ENCODE measurements around the gene CCN2. TPM values are rescaled to one million over a fixed set of nuclear protein-coding genes. Genes with fewer than 3 reads are reported as not detected.
"Not testable (repeated sequence)": the region's sequence is repeated elsewhere in the genome, so short reads cannot be mapped to it uniquely, and the experiment has no call there.

CCN2 gene
- total RNA-seq, 3 donors from 2014 or later (not counting 1 experiment from before 2014, with no cell fraction given): not detected

GRCh38 chr6:131909408-131910218 is 41.6 kb downstream of the CCN2 start:
- H3K9me3 ChIP-seq (ENCODE audit: control insufficient read depth, insufficient read depth, low read length): no peaks in the 10 kb centered on the region
- DNase-seq (peak; percentile 49 to 81), ATAC-seq (peak; percentile 90 to 96 (median 92))
- WGBS (ENCODE audit: insufficient coverage): 90% methylated on average over 1 of the region's 4 CpGs
- H3K36me3 Mint-ChIP-seq: no peaks in the 10 kb centered on the region
- H3K4me1 Mint-ChIP-seq: peaks cover 8 to 9% of the 10 kb centered on the region in 2 donors
- peak overlapping the region; percentile 23 to 59 for H3K27ac Mint-ChIP-seq
- peak; percentile 81 for TF ChIP-seq CTCF (IDR thresholded peaks at IDR 0.05)
- H3K4me3 Mint-ChIP-seq: peak overlapping the region; percentile 49
- no peaks in the 10 kb centered on the region for H3K36me3 ChIP-seq (ENCODE audit: control insufficient read depth, insufficient read depth, low read length)
- intact Hi-C loops (cut with micrococcal nuclease): loop anchor here (2.0 kb wide), 1 partner anchor 215 kb away; no protein-coding TSS in a partner anchor
- peaks cover 21 to 53% of the 10 kb centered on the region in 2 donors for H3K27me3 Mint-ChIP-seq (ENCODE audit: low read depth in 2 of 2)
- H3K27ac ChIP-seq (ENCODE audit: low read length): no peak overlapping the region
- no peak overlapping the region for H3K4me3 ChIP-seq (ENCODE audit: low read length)
- H3K4me1 ChIP-seq (ENCODE audit: control insufficient read depth, insufficient read depth, low read length): no peaks in the 10 kb centered on the region
- peaks cover 4% of the 10 kb centered on the region for H3K27me3 ChIP-seq (ENCODE audit: control insufficient read depth, insufficient read depth, low read length)
- no peaks in the 10 kb centered on the region for H3K9me3 Mint-ChIP-seq

DNA sequence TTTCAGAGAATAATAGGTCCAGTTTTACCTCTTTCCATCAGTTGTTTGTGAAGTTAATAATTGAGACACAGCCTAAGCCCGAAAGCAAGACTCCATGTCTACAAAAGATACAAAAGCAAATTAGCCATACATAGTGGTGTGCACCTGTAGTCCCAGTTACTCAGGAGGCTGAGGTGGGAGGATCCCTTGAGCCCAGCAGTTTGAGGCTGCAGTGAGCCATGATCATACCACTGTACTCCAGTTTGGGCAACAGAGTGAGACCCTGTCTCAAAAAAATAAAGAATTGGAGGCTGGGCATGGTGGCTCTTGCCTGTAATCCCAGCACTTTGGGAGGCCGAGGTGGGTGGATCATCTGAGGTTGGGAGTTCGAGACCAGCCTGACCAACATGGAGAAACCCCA is 42.4 kb downstream of the CCN2 start:
- DNase-seq; H3K9me3 ChIP-seq (ENCODE audit: control insufficient read depth, insufficient read depth, low read length); ATAC-seq; intact Hi-C loops (cut with micrococcal nuclease); H3K27ac Mint-ChIP-seq; H3K4me1 ChIP-seq (ENCODE audit: control insufficient read depth, insufficient read depth, low read length); H3K9me3 Mint-ChIP-seq; H3K36me3 ChIP-seq (ENCODE audit: control insufficient read depth, insufficient read depth, low read length); H3K27me3 ChIP-seq (ENCODE audit: control insufficient read depth, insufficient read depth, low read length); H3K27ac ChIP-seq (ENCODE audit: low read length); H3K36me3 Mint-ChIP-seq; H3K4me3 Mint-ChIP-seq; H3K4me1 Mint-ChIP-seq; H3K4me3 ChIP-seq (ENCODE audit: low read length): not testable (repeated sequence)
- WGBS (ENCODE audit: insufficient coverage): 91% methylated on average over 3 of the region's 3 CpGs
- H3K27me3 Mint-ChIP-seq (ENCODE audit: low read depth in 2 of 2): peaks cover 25 to 48% of the 10 kb centered on the region in 2 donors

GRCh38 chr6:131903734-131904133 is 47.4 kb downstream of the CCN2 start:
- H3K9me3 ChIP-seq (ENCODE audit: control insufficient read depth, insufficient read depth, low read length): not testable (repeated sequence)

GRCh38 chr6:131901326-131901873 is 49.8 kb downstream of the CCN2 start:
- DNase-seq; H3K9me3 ChIP-seq (ENCODE audit: control insufficient read depth, insufficient read depth, low read length); H3K9me3 Mint-ChIP-seq; H3K27ac Mint-ChIP-seq; intact Hi-C loops (cut with micrococcal nuclease); H3K27me3 ChIP-seq (ENCODE audit: control insufficient read depth, insufficient read depth, low read length); ATAC-seq; H3K4me1 Mint-ChIP-seq; H3K36me3 ChIP-seq (ENCODE audit: control insufficient read depth, insufficient read depth, low read length); H3K4me3 Mint-ChIP-seq; H3K4me3 ChIP-seq (ENCODE audit: low read length); H3K36me3 Mint-ChIP-seq; H3K4me1 ChIP-seq (ENCODE audit: control insufficient read depth, insufficient read depth, low read length); H3K27ac ChIP-seq (ENCODE audit: low read length): not testable (repeated sequence)
- H3K27me3 Mint-ChIP-seq (ENCODE audit: low read depth in 2 of 2): peaks cover 13 to 45% of the 10 kb centered on the region in 2 donors
- WGBS (ENCODE audit: insufficient coverage): 94% methylated on average over 5 of the region's 5 CpGs

More at GRCh38 chr6:131903734-131904133, 47.4 kb downstream of the CCN2 start:
- H3K4me1 ChIP-seq (ENCODE audit: control insufficient read depth, insufficient read depth, low read length); H3K4me1 Mint-ChIP-seq; H3K4me3 Mint-ChIP-seq; ATAC-seq; intact Hi-C loops (cut with micrococcal nuclease); H3K36me3 ChIP-seq (ENCODE audit: control insufficient read depth, insufficient read depth, low read length); H3K4me3 ChIP-seq (ENCODE audit: low read length); H3K36me3 Mint-ChIP-seq; H3K27ac ChIP-seq (ENCODE audit: low read length); H3K9me3 Mint-ChIP-seq; H3K27me3 ChIP-seq (ENCODE audit: control insufficient read depth, insufficient read depth, low read length); H3K27ac Mint-ChIP-seq; DNase-seq: not testable (repeated sequence)
- peaks cover 23 to 52% of the 10 kb centered on the region in 2 donors for H3K27me3 Mint-ChIP-seq (ENCODE audit: low read depth in 2 of 2)
- WGBS (ENCODE audit: insufficient coverage): 92% methylated on average over 8 of the region's 12 CpGs

GRCh38 chr6:131900231-131900630 is 50.9 kb downstream of the CCN2 start:
- Histone ChIP-seq H3K36me3 (ENCODE audit: control insufficient read depth, insufficient read depth, low read length) (no peaks in the 10 kb centered on the region), H3K4me1 (ENCODE audit: control insufficient read depth, insufficient read depth, low read length) (no peaks in the 10 kb centered on the region), H3K9me3 (ENCODE audit: control insufficient read depth, insufficient read depth, low read length) (no peaks in the 10 kb centered on the region), H3K4me3 (ENCODE audit: low read length) (no peak overlapping the region), H3K27ac (ENCODE audit: low read length) (no peak overlapping the region), H3K27me3 (ENCODE audit: control insufficient read depth, insufficient read depth, low read length) (no peaks in the 10 kb centered on the region)
- no peaks in the 10 kb centered on the region for H3K9me3 Mint-ChIP-seq
- no peak for TF ChIP-seq CTCF (IDR thresholded peaks at IDR 0.05)
- H3K4me1 Mint-ChIP-seq: no peaks in the 10 kb centered on the region
- DNase-seq: no peak
- H3K27me3 Mint-ChIP-seq (ENCODE audit: low read depth in 2 of 2): peaks cover 13 to 34% of the 10 kb centered on the region in 2 donors
- H3K27ac Mint-ChIP-seq: no peak overlapping the region
- no peak overlapping the region for H3K4me3 Mint-ChIP-seq
- no peak for ATAC-seq
- intact Hi-C loops (cut with micrococcal nuclease): no loop called here
- no peaks in the 10 kb centered on the region for H3K36me3 Mint-ChIP-seq

Data from natural killer cell (primary cell).